Nephron progenitor cell (in vitro differentiated cells): ENCODE data around the gene CMBL.

ENCODE experiments used
- DNase-seq: peaks from one replicate; pipeline ENCODE4 v3.0.0; 2021
- H3K27ac Mint-ChIP-seq: 2 replicates; pipeline ENCODE4 v1.8.0; 2021; ENCODE audit warnings: mild to moderate bottlenecking, moderate library complexity, mixed read lengths
- H3K27me3 Mint-ChIP-seq: 2 replicates; pipeline ENCODE4 v1.8.0; 2021; ENCODE audit warnings: mild to moderate bottlenecking, low read depth, mixed read lengths; ENCODE audit not compliant: poor library complexity
- H3K36me3 Mint-ChIP-seq: 2 replicates; pipeline ENCODE4 v1.8.0; 2021; ENCODE audit warnings: low read depth, mixed read lengths
- H3K4me1 Mint-ChIP-seq: 2 replicates; pipeline ENCODE4 v1.8.0; 2021; ENCODE audit warnings: mixed read lengths
- H3K4me3 Mint-ChIP-seq: 2 replicates; pipeline ENCODE4 v1.8.0; 2021; ENCODE audit warnings: mild to moderate bottlenecking, moderate library complexity, mixed read lengths
- H3K9me3 Mint-ChIP-seq: 2 replicates; pipeline ENCODE4 v1.8.0; 2021; ENCODE audit warnings: mild to moderate bottlenecking, moderate library complexity, mixed read lengths
- CTCF ChIP-seq: fragments of 200-600 bp; sonication (generic); IDR thresholded peaks from 2 replicates; pipeline ENCODE4 v1.5.0; 2021; ENCODE audit warnings: antibody characterized with exemption

The CMBL gene

GRCh38 chr5:10308844-10309243, 1.1 kb upstream of the CMBL start:
- Mint-ChIP-seq H3K4me3 (peak overlapping the region; percentile 61), H3K4me1 (peaks cover 39% of the 10 kb centered on the region), H3K27me3 (peaks cover 13% of the 10 kb centered on the region), H3K36me3 (peaks cover 17% of the 10 kb centered on the region), H3K27ac (no peak overlapping the region), H3K9me3 (peaks cover under 1% of the 10 kb centered on the region)
- TF ChIP-seq CTCF, result no peak
- DNase-seq, result no peak

- H3K4me1 Mint-ChIP-seq, result peaks cover 35% of the 10 kb centered on the region
- H3K27ac Mint-ChIP-seq, result no peak overlapping the region
- DNase-seq, result no peak
- peak overlapping the region; percentile 87 for H3K4me3 Mint-ChIP-seq
- H3K36me3 Mint-ChIP-seq, result peaks cover 28% of the 10 kb centered on the region
- H3K27me3 Mint-ChIP-seq, result peaks cover 13% of the 10 kb centered on the region
- H3K9me3 Mint-ChIP-seq, result peaks cover 9% of the 10 kb centered on the region
- no peak for TF ChIP-seq CTCF
These were observed 896 bp downstream of the CMBL start for GRCh38 chr5:10306806-10307205.

- H3K36me3 Mint-ChIP-seq, result peaks cover 28% of the 10 kb centered on the region
- H3K27ac Mint-ChIP-seq, result no peak overlapping the region
- no peak for DNase-seq
- no peak for TF ChIP-seq CTCF
- H3K9me3 Mint-ChIP-seq, result peaks cover 9% of the 10 kb centered on the region
- H3K4me1 Mint-ChIP-seq, result peaks cover 30% of the 10 kb centered on the region
- H3K4me3 Mint-ChIP-seq, result peak overlapping the region; percentile 87
- H3K27me3 Mint-ChIP-seq, result peaks cover 13% of the 10 kb centered on the region
These were observed 1.6 kb downstream of the CMBL start for GRCh38 chr5:10306114-10306513.

GRCh38 chr5:10304932-10305331, 2.8 kb downstream of the CMBL start:
- H3K27me3 Mint-ChIP-seq, result peaks cover 13% of the 10 kb centered on the region
- peaks cover 20% of the 10 kb centered on the region for H3K4me1 Mint-ChIP-seq
- H3K4me3 Mint-ChIP-seq, result no peak overlapping the region
- no peak for DNase-seq
- H3K9me3 Mint-ChIP-seq, result peaks cover 11% of the 10 kb centered on the region
- H3K36me3 Mint-ChIP-seq, result peaks cover 33% of the 10 kb centered on the region
- no peak overlapping the region for H3K27ac Mint-ChIP-seq
- no peak for TF ChIP-seq CTCF

- Mint-ChIP-seq H3K4me3 (no peak overlapping the region), H3K4me1 (peaks cover 20% of the 10 kb centered on the region), H3K9me3 (peaks cover 13% of the 10 kb centered on the region), H3K27me3 (peaks cover 16% of the 10 kb centered on the region), H3K36me3 (peaks cover 45% of the 10 kb centered on the region), H3K27ac (no peak overlapping the region)
- TF ChIP-seq CTCF, result no peak
- DNase-seq, result no peak
These were observed 4.0 kb downstream of the CMBL start for GRCh38 chr5:10303699-10304170.

- no peak for TF ChIP-seq CTCF
- peaks cover 13% of the 10 kb centered on the region for H3K27me3 Mint-ChIP-seq
- H3K9me3 Mint-ChIP-seq, result peaks cover 13% of the 10 kb centered on the region
- H3K27ac Mint-ChIP-seq, result no peak overlapping the region
- H3K4me1 Mint-ChIP-seq, result peaks cover 20% of the 10 kb centered on the region
- no peak overlapping the region for H3K4me3 Mint-ChIP-seq
- DNase-seq, result no peak
- peaks cover 47% of the 10 kb centered on the region for H3K36me3 Mint-ChIP-seq
These were observed 4.5 kb downstream of the CMBL start for GRCh38 chr5:10303201-10303600.
